Measurements from ENCODE around the gene TMEM231.
A peak's percentile ranks its signal among the peaks of the same experiment; 100 is the strongest.

Gene TMEM231

GRCh38 chr16:75497558-75497957, 58.5 kb downstream of the TMEM231 start:
- no peaks in the 10 kb centered on the region for H3K9me3 ChIP-seq (ENCODE audit: insufficient read depth, low read depth, low read length)
- H3K36me3 ChIP-seq (ENCODE audit: insufficient read depth, low read depth, low read length): no peaks in the 10 kb centered on the region
- H3K9ac ChIP-seq (ENCODE audit: low read depth, low read length): no peak overlapping the region
- peaks cover 7% of the 10 kb centered on the region; the same call in 1 of the 2 replicates for H3K4me1 ChIP-seq (ENCODE audit: insufficient read depth, low read length)
- H3K27me3 ChIP-seq (ENCODE audit: insufficient read depth, low read length): peaks cover 12% of the 10 kb centered on the region
- H3K4me3 ChIP-seq (ENCODE audit: low read length): no peak overlapping the region
- H3K27ac ChIP-seq (ENCODE audit: low read length): no peak overlapping the region

GRCh38 chr16:75495076-75495674, 60.9 kb downstream of the TMEM231 start, which contains the start of gene CHST6:
Gene CHST6 (minus strand): TSS chr16:75495441. CDS start chr16:75479828, 15,613 bp downstream.
- no peak within 1 kb of the TSS for H3K27ac ChIP-seq (ENCODE audit: low read length)
- no peaks in the 10 kb centered on the region for H3K9me3 ChIP-seq (ENCODE audit: insufficient read depth, low read depth, low read length)
- H3K4me3 ChIP-seq (ENCODE audit: low read length): peak within 1 kb of the TSS; percentile 89
- no peaks in the 10 kb centered on the region for H3K36me3 ChIP-seq (ENCODE audit: insufficient read depth, low read depth, low read length)
- H3K4me1 ChIP-seq (ENCODE audit: insufficient read depth, low read length): peaks cover 10% of the 10 kb centered on the region; the same call in 1 of the 2 replicates
- H3K9ac ChIP-seq (ENCODE audit: low read depth, low read length): peak within 1 kb of the TSS; percentile 94
- H3K27me3 ChIP-seq (ENCODE audit: insufficient read depth, low read length): peaks cover 12% of the 10 kb centered on the region

GRCh38 chr16:75494661-75495075, 61.4 kb downstream of the TMEM231 start:
- H3K27me3 ChIP-seq (ENCODE audit: insufficient read depth, low read length): peaks cover 12% of the 10 kb centered on the region
- peak overlapping the region; percentile 94 for H3K9ac ChIP-seq (ENCODE audit: low read depth, low read length)
- H3K9me3 ChIP-seq (ENCODE audit: insufficient read depth, low read depth, low read length): no peaks in the 10 kb centered on the region
- H3K4me3 ChIP-seq (ENCODE audit: low read length): peak overlapping the region; percentile 89
- no peaks in the 10 kb centered on the region for H3K36me3 ChIP-seq (ENCODE audit: insufficient read depth, low read depth, low read length)
- H3K27ac ChIP-seq (ENCODE audit: low read length): no peak overlapping the region
- H3K4me1 ChIP-seq (ENCODE audit: insufficient read depth, low read length): peaks cover 10% of the 10 kb centered on the region; the same call in 1 of the 2 replicates

- Histone ChIP-seq H3K27me3 (ENCODE audit: insufficient read depth, low read length) (peaks cover 12% of the 10 kb centered on the region), H3K4me3 (ENCODE audit: low read length) (peak overlapping the region; percentile 89), H3K36me3 (ENCODE audit: insufficient read depth, low read depth, low read length) (no peaks in the 10 kb centered on the region), H3K9me3 (ENCODE audit: insufficient read depth, low read depth, low read length) (no peaks in the 10 kb centered on the region), H3K27ac (ENCODE audit: low read length) (no peak overlapping the region), H3K9ac (ENCODE audit: low read depth, low read length) (peak overlapping the region; percentile 94; the same call in 1 of the 2 replicates), H3K4me1 (ENCODE audit: insufficient read depth, low read length) (peaks cover 10% of the 10 kb centered on the region; the same call in 1 of the 2 replicates)
Observed at GRCh38 chr16:75494184-75494583, 61.9 kb downstream of the TMEM231 start.

- Histone ChIP-seq H3K9ac (ENCODE audit: low read depth, low read length) (no peak overlapping the region), H3K4me1 (ENCODE audit: insufficient read depth, low read length) (peaks cover 10% of the 10 kb centered on the region; the same call in 1 of the 2 replicates), H3K36me3 (ENCODE audit: insufficient read depth, low read depth, low read length) (peaks cover 5% of the 10 kb centered on the region; the same call in 1 of the 2 replicates), H3K9me3 (ENCODE audit: insufficient read depth, low read depth, low read length) (no peaks in the 10 kb centered on the region), H3K27me3 (ENCODE audit: insufficient read depth, low read length) (peaks cover 12% of the 10 kb centered on the region), H3K27ac (ENCODE audit: low read length) (no peak overlapping the region), H3K4me3 (ENCODE audit: low read length) (no peak overlapping the region)
Observed at GRCh38 chr16:75491876-75492275, 64.2 kb downstream of the TMEM231 start.

GRCh38 chr16:75488322-75488721, 67.7 kb downstream of the TMEM231 start:
- Histone ChIP-seq H3K4me1 (ENCODE audit: insufficient read depth, low read length) (0 out of 2 replicates have a peak, but pooled peaks cover 3% of the 10 kb centered on the region), H3K4me3 (ENCODE audit: low read length) (no peak overlapping the region), H3K27ac (ENCODE audit: low read length) (no peak overlapping the region)

More at GRCh38 chr16:75488322-75488721, 67.7 kb downstream of the TMEM231 start:
- H3K27me3 ChIP-seq (ENCODE audit: insufficient read depth, low read length): no peaks in the 10 kb centered on the region
- no peak overlapping the region for H3K9ac ChIP-seq (ENCODE audit: low read depth, low read length)
- H3K9me3 ChIP-seq (ENCODE audit: insufficient read depth, low read depth, low read length): no peaks in the 10 kb centered on the region
- H3K36me3 ChIP-seq (ENCODE audit: insufficient read depth, low read depth, low read length): peaks cover 10% of the 10 kb centered on the region; the same call in 1 of the 2 replicates

All from iPS-20b (cell line).